OCI-LY7 (cell line): Measurements from ENCODE around the gene IGFBP4.

Experiments used
- CTCF ChIP-seq: fragments of 200-600 bp; sonication (generic); conservative IDR thresholded peaks from 2 replicates; pipeline ENCODE4 v1.5.1; 2014; ENCODE audit warnings: mild to moderate bottlenecking, antibody characterized with exemption, low read length, moderate library complexity, mixed read lengths
- EZH2phosphoT487 ChIP-seq: fragments of 200-600 bp; sonication (generic); IDR thresholded peaks from 2 replicates; pipeline ENCODE4 v1.6.1; 2018; ENCODE audit warnings: low read depth, borderline replicate concordance, mild to moderate bottlenecking, mixed run types, antibody characterized with exemption, low read length, moderate library complexity, mixed read lengths

GRCh38 chr17:40453881-40454612, 10.8 kb downstream of the IGFBP4 start:
- TF ChIP-seq CTCF = no peak
- no peak for TF ChIP-seq EZH2phosphoT487
